22Rv1 (cell line): ENCODE results near the gene KRT7.

Experiments
- H3K27ac ChIP-seq: fragments of 450-650 bp; 2 replicates; pipeline ENCODE4 v1.5.1; 2017
- CTCF ChIP-seq: fragments of 450-650 bp; IDR thresholded peaks from 2 replicates; pipeline ENCODE4 v1.5.1; 2017; ENCODE audit warnings: mild to moderate bottlenecking
- ZFX ChIP-seq: fragments of 450-650 bp; IDR thresholded peaks from 2 replicates; pipeline ENCODE4 v1.6.1; 2017; ENCODE audit warnings: antibody characterized with exemption, borderline replicate concordance

The KRT7 gene

GRCh38 chr12:52200086-52200780 is 32.8 kb upstream of the KRT7 start:
- no peak overlapping the region for H3K27ac ChIP-seq
- TF ChIP-seq ZFX: no peak
- no peak for TF ChIP-seq CTCF

- H3K27ac ChIP-seq: no peak overlapping the region
- TF ChIP-seq CTCF (no peak), ZFX (no peak)
These were observed 32.1 kb upstream of the KRT7 start for GRCh38 chr12:52200781-52201450.

- H3K27ac ChIP-seq: no peak overlapping the region
- no peak for TF ChIP-seq CTCF
- TF ChIP-seq ZFX: no peak
These were observed 31.6 kb upstream of the KRT7 start for GRCh38 chr12:52201451-52201839.

GRCh38 chr12:52202361-52203078 is 30.5 kb upstream of the KRT7 start:
- no peak for TF ChIP-seq CTCF
- no peak for TF ChIP-seq ZFX
- H3K27ac ChIP-seq: no peak overlapping the region

GRCh38 chr12:52203079-52203921 is 29.7 kb upstream of the KRT7 start:
- TF ChIP-seq CTCF: no peak
- no peak for TF ChIP-seq ZFX
- H3K27ac ChIP-seq: no peak overlapping the region

GRCh38 chr12:52204095-52204930 is 28.7 kb upstream of the KRT7 start:
- no peak overlapping the region for H3K27ac ChIP-seq
- TF ChIP-seq ZFX: no peak
- no peak for TF ChIP-seq CTCF
